GM19324 (cell line): ENCODE measurements around the gene PCDHA13.
"Not testable (repeated sequence)": the region's sequence is repeated elsewhere in the genome, so short reads cannot be mapped to it uniquely, and the experiment has no call there.

ENCODE experiments used
- ATAC-seq: cut with Tn5 transposase; IDR thresholded peaks from one replicate; pipeline ENCODE4 v1.9.1; 2021; ENCODE audit warnings: mild to moderate bottlenecking, moderate library complexity; ENCODE audit not compliant: unreplicated experiment, low FRiP score

The PCDHA13 gene, protein sequence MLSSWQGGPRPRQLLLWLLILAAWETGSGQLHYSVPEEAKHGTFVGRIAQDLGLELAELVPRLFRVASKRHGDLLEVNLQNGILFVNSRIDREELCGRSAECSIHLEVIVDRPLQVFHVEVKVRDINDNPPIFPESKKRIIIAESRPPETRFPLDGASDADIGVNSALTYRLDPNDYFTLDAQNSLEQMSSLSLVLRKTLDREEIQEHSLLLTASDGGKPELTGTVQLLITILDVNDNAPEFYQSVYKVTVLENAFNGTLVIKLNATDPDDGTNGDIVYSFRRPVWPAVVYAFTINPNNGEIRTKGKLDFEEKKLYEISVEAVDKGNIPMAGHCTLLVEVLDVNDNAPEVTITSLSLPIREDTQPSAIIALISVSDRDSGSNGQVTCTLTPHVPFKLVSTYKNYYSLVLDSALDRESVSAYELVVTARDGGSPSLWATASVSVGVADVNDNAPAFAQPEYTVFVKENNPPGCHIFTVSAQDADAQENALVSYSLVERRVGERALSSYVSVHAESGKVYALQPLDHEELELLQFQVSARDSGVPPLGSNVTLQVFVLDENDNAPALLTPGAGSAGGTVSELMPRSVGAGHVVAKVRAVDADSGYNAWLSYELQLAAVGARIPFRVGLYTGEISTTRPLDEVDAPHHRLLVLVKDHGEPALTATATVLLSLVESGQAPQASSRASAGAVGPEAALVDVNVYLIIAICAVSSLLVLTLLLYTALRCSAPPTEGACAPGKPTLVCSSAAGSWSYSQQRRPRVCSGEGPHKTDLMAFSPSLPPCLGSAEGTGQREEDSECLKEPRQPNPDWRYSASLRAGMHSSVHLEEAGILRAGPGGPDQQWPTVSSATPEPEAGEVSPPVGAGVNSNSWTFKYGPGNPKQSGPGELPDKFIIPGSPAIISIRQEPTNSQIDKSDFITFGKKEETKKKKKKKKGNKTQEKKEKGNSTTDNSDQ

DNA sequence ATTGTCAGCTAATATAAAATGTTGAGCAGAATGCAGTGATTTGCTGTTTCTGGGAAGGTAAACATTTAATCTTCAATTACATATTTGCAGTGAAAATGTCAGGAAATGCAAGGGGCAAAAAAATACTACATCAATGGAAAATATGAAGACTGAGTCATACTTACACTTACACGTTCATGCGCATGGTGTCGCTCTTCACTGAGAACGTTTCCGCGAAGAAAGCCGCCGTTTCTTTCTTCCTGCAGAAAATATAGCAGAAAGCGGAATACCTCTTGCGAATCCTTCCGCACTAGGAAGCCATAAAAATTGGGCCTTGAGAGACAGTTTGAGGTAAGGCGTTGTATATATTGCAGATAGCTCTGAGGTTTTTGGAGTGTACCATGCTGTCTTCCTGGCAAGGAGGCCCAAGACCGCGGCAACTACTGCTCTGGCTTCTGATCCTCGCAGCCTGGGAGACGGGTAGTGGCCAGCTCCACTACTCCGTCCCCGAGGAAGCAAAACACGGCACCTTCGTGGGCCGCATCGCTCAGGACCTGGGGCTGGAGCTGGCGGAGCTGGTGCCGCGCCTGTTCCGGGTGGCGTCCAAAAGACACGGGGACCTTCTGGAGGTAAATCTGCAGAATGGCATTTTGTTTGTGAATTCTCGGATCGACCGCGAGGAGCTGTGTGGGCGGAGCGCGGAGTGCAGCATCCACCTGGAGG, at the start of gene PCDHA13:
Gene PCDHA13 (plus strand): TSS at position 236 of the 702 bp plus-strand sequence. CDS start 145 bp downstream, at position 381.
- ATAC-seq = no peak

DNA sequence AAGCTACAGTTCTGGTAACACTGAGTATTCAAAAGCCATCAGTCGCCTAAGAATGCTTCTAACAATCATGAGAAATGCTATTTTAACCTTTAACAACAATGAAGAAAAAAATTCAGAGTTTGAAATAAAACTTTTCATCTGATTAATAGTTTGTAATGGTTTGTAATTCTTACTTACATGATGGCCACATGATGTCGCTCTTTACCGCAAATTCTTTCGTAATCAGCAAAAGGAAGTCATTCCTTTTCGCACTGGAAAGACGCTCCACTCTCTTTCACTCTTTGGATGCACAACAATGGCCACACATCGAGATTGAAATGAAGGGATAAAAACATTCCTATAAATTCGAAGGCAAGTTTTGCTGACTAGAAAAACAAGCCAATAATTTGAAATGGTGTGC, 47.9 kb upstream of the PCDHA13 start, which contains the start of gene PCDHA7:
Gene PCDHA7 (plus strand): TSS at position 277 of the 400 bp plus-strand sequence. CDS start 115 bp downstream, at position 392.
- ATAC-seq = no peak

DNA sequence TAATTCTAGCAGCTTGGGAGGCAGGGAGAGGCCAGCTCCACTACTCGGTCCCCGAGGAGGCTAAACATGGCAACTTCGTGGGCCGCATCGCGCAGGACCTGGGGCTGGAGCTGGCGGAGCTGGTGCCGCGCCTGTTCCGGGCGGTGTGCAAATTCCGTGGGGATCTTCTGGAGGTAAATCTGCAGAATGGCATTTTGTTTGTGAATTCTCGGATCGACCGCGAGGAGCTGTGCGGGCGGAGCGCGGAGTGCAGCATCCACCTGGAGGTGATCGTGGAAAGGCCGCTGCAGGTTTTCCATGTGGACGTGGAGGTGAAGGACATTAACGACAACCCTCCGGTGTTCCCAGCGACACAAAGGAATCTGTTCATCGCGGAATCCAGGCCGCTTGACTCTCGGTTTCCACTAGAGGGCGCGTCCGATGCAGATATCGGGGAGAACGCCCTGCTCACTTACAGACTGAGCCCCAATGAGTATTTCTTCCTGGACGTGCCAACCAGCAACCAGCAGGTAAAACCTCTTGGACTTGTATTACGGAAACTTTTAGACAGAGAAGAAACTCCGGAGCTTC, 47.4 kb upstream of the PCDHA13 start:
- ATAC-seq = not testable (repeated sequence)

DNA sequence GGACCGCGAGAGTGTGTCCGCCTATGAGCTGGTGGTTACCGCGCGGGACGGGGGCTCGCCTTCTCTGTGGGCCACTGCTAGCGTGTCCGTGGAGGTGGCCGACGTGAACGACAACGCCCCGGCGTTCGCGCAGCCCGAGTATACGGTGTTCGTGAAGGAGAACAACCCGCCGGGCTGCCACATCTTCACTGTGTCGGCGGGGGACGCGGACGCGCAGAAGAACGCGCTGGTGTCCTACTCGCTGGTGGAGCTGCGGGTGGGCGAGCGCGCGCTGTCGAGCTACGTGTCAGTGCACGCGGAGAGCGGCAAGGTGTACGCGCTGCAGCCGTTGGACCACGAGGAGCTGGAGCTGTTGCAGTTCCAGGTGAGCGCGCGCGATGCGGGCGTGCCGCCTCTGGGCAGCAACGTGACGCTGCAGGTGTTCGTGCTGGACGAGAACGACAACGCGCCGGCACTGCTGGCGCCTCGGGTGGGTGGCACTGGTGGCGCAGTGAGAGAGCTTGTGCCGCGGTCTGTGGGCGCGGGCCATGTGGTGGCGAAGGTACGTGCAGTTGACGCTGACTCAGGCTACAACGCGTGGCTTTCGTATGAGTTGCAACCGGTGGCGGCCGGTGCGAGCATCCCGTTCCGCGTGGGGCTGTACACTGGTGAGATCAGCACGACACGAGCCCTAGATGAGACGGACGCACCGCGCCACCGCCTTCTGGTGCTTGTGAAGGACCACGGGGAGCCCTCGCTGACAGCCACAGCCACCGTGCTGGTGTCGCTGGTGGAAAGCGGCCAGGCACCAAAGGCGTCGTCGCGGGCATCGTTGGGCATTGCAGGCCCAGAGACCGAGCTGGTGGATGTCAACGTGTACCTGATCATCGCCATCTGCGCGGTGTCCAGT, 46.1 kb upstream of the PCDHA13 start:
- no peak for ATAC-seq

DNA sequence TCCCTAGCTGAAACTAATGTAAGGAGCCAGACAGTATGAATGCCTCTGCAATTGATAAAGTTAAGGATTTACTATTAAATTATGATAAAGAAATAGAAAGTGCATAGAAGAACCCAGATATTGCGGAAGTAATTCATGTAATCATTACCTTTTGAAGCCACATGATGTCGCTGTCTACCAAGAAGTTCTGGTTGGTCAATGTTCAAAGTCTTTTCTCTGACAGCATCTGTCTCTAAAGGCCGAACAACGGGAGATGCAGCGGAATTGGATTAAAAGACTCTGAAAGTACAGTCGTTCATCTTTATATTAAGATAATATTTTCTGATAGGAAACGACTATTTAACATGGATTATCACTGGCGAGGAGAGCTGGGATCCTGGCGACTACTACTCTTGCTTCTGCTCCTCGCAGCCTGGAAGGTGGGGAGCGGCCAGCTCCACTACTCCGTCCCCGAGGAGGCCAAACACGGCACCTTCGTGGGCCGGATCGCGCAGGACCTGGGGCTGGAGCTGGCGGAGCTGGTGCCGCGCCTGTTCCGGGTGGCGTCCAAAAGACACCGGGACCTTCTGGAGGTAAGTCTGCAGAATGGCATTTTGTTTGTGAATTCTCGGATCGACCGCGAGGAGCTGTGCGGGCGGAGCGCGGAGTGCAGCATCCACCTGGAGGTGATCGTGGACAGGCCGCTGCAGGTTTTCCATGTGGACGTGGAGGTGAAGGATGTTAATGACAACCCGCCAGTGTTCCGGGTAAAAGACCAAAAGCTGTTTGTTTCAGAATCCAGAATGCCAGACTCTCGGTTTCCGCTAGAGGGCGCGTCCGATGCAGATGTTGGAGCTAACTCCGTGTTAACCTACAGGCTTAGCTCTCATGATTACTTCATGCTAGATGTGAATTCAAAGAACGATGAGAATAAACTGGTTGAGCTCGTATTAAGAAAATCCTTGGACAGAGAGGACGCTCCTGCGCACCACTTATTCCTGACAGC, 40.7 kb upstream of the PCDHA13 start, which contains the start of gene PCDHA8:
Gene PCDHA8 (plus strand): TSS at position 210 of the 985 bp plus-strand sequence. CDS start 135 bp downstream, at position 345.
- ATAC-seq = no peak

DNA sequence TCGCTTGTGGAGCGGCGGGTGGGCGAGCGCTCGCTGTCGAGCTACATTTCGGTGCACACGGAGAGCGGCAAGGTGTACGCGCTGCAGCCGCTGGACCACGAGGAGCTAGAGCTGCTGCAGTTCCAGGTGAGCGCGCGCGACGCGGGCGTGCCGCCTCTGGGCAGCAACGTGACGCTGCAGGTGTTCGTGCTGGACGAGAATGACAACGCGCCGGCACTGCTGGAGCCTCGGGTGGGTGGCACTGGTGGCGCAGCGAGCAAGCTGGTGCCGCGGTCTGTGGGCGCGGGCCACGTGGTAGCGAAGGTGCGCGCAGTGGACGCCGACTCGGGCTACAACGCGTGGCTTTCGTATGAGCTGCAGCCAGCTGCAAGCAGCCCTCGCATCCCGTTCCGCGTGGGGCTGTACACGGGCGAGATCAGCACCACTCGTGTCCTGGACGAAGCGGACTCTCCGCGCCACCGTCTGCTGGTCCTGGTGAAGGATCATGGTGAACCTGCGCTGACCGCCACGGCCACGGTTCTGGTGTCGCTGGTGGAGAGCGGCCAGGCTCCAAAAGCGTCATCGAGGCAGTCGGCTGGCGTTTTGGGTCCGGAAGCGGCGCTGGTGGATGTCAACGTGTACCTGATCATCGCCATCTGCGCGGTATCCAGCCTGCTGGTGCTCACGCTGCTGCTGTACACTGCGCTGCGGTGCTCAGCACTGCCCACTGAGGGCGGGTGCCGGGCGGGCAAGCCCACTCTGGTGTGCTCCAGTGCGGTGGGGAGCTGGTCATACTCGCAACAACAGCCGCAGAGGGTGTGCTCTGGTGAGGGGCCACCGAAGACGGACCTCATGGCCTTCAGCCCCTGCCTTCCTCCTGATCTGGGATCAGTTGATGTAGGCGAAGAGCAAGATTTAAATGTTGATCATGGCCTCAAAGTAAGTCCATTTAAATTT, 38.9 kb upstream of the PCDHA13 start:
- ATAC-seq = no peak

DNA sequence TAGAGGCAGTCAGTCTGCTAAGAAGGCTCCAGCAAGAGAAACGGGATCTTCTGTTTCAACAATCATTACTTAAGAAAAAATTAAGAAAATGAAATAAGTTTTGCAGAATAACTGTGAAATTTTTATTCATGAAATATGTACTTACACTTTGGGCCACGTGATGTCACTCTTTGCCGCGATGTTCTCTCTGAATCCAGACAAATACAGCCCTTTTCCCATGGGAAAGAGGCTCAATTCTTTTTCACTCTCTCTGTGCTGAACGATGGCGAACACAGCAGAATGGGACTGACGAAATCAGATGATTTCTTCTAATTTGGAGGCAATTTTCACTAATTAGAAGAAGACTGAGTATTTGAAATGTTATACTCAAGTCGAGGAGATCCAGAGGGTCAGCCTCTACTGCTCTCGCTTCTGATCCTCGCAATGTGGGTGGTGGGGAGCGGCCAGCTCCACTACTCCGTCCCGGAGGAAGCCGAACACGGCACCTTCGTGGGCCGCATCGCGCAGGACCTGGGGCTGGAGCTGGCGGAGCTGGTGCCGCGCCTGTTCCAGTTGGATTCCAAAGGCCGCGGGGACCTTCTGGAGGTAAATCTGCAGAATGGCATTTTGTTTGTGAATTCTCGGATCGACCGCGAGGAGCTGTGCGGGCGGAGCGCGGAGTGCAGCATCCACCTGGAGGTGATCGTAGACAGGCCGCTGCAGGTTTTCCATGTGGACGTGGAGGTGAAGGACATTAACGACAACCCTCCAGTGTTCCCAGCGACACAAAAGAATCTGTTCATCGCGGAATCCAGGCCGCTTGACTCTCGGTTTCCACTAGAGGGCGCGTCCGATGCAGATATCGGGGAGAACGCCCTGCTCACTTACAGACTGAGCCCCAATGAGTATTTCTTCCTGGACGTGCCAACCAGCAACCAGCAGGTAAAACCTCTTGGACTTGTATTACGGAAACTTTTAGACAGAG, 33.5 kb upstream of the PCDHA13 start, which contains the start of gene PCDHA9:
Gene PCDHA9 (plus strand): TSS at position 244 of the 964 bp plus-strand sequence. CDS start 114 bp downstream, at position 358.
- ATAC-seq = not testable (repeated sequence)

DNA sequence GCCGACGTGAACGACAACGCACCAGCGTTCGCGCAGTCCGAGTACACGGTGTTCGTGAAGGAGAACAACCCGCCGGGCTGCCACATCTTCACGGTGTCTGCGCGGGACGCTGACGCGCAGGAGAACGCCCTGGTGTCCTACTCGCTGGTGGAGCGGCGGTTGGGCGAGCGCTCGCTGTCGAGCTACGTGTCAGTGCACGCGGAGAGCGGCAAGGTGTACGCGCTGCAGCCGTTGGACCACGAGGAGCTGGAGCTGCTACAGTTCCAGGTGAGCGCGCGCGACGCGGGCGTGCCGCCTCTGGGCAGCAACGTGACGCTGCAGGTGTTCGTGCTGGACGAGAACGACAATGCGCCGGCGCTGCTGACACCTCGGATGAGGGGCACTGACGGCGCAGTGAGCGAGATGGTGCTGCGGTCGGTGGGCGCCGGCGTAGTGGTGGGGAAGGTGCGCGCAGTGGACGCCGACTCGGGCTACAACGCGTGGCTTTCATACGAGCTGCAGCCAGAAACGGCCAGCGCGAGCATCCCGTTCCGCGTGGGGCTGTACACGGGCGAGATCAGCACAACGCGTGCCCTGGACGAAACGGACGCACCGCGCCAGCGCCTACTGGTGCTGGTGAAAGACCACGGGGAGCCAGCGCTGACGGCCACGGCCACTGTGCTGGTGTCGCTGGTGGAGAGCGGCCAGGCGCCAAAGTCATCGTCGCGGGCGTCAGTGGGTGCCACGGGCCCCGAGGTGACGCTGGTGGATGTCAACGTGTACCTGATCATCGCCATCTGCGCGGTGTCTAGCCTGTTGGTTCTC, 31.9 kb upstream of the PCDHA13 start:
- ATAC-seq = not testable (repeated sequence)

DNA sequence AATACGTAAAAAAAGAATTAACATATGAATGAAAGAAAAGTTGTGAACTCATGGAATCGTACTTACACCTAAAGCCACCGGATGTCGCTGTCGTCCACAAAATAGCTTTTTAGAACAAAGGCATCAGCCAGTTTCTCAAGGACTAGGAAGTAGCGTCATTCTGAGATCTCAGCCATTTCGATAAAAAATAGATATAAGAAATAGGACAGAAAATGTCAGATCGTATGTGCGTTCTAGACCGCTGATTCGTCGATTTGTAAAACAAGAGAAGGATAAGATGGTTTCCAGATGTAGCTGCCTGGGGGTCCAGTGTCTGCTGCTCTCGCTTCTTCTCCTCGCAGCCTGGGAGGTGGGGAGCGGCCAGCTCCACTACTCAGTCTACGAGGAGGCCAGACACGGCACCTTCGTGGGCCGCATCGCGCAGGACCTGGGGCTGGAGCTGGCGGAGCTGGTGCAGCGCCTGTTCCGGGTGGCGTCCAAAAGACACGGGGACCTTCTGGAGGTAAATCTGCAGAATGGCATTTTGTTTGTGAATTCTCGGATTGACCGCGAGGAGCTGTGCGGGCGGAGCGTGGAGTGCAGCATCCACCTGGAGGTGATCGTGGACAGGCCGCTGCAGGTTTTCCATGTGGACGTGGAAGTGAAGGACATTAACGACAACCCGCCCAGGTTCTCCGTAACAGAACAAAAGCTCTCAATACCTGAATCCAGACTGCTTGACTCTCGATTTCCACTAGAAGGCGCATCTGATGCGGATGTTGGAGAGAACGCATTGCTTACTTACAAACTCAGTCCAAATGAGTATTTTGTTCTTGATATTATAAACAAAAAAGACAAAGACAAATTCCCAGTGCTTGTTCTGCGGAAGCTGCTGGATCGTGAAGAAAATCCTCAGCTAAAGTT, 25.9 kb upstream of the PCDHA13 start, which contains the start of gene PCDHA10:
Gene PCDHA10 (plus strand): TSS at position 126 of the 903 bp plus-strand sequence. CDS start 152 bp downstream, at position 278.
- no peak for ATAC-seq

DNA sequence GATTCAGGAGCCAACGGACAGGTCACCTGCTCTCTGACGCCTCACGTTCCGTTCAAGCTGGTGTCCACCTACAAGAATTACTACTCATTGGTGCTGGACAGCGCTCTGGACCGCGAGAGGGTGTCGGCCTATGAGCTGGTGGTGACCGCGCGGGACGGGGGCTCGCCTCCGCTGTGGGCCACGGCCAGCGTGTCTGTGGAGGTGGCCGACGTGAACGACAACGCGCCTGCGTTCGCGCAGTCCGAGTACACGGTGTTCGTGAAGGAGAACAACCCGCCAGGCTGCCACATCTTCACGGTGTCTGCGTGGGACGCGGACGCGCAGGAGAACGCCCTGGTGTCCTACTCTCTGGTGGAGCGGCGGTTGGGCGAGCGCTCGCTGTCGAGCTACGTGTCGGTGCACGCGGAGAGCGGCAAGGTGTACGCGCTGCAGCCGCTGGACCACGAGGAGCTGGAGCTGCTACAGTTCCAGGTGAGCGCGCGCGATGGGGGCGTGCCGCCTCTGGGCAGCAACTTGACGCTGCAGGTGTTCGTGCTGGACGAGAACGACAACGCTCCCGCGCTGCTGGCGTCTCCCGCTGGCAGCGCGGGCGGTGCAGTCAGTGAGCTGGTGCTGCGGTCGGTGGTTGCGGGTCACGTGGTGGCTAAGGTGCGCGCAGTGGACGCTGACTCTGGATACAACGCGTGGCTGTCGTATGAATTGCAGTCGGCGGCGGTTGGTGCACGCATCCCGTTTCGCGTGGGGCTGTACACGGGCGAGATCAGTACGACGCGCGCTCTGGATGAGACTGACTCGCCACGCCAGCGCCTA, 24.5 kb upstream of the PCDHA13 start:
- no peak for ATAC-seq

DNA sequence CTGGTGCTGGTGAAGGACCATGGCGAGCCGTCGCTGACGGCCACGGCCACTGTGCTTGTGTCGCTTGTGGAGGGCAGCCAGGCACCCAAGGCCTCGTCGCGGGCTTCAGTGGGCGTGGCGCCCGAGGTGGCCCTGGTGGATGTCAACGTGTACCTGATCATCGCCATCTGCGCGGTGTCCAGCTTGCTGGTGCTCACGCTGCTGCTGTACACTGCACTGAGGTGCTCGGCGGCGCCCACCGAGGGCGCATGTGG, 24.0 kb upstream of the PCDHA13 start:
- ATAC-seq = no peak

DNA sequence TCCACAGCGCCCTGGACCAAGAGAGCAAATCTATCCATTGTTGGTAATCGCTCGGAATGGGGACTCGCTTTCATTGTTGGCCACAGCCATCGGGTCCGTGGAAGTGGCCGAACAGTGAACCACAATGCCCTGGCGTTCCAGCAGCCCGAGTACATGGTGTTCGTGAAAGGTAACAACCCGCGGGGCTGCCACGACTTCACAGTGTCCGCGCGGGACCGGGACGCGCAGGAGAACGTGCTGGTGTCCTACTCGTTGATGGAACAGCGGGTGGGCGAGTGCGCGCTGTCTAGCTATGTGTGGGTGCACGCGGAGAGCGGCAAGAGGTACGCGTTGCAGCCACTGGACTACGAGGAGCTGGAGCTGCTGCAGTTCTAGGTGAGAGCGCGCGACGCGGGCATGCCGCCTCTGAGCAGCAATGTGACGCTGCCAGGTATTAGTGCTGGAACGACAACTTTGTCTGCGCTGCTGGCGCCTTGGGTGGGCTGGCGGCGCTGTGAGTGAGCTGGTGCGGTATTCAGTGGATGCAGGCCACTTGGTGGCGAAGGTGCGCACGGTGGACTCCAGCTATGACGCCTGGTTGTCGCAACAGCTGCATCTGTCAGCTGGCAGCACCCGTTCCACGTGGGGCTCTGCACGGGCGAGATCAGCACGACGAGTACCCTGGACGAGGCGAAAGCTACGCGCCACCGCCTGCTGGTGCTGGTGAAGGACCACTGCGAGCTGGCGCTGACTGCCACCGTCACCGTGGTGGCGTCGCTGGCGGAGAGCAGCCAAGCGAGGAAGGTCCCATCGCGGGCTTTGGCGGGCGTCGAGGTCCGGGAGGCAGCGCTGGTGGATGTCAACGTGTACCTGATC, 19.3 kb upstream of the PCDHA13 start:
- ATAC-seq = no peak
